Lower lobe of right lung (tissue), 2 donors: ENCODE results near the gene NPTXR. TPM values are rescaled to one million over a fixed set of nuclear protein-coding genes. Genes with fewer than 3 reads are reported as not detected.

Experiments used
- ATAC-seq, 2 donors: fragments of 200-7000 bp; cut with Tn5 transposase; one replicate each; pipeline ENCODE4 v1.9.1; 2020 to 2022; ENCODE audit warnings: mild to moderate bottlenecking in 2 of 2, moderate library complexity in 2 of 2
- DNase-seq: peaks from one replicate; pipeline ENCODE4 v3.0.0-alpha.2; 2020
- H3K27ac ChIP-seq: fragments of 200-600 bp; one replicate; pipeline ENCODE4 v1.8.0; 2022
- H3K27me3 ChIP-seq: fragments of 200-600 bp; one replicate; pipeline ENCODE4 v1.8.0; 2022; ENCODE audit warnings: low read depth
- H3K36me3 ChIP-seq: fragments of 200-600 bp; one replicate; pipeline ENCODE4 v1.8.0; 2022; ENCODE audit warnings: mild to moderate bottlenecking
- H3K4me1 ChIP-seq: fragments of 200-600 bp; one replicate; pipeline ENCODE4 v1.8.0; 2022
- H3K4me3 ChIP-seq: fragments of 200-600 bp; one replicate; pipeline ENCODE4 v1.8.0; 2022; ENCODE audit warnings: mild to moderate bottlenecking
- H3K9me3 ChIP-seq: fragments of 200-600 bp; one replicate; pipeline ENCODE4 v1.8.0; 2022
- CTCF ChIP-seq: fragments of 200-600 bp; IDR thresholded peaks from one replicate; pipeline ENCODE4 v1.8.0; 2022; ENCODE audit warnings: antibody characterized with exemption, mild to moderate bottlenecking
- intact Hi-C: fragments of 100-400 bp; cut with DNase I; formaldehyde crosslinking; loops from one replicate; pipeline ENCODE4 v1.11.0; 2022
- total RNA-seq: library from RNA; stranded (reverse); fragmentation: NEBNext Ultra II Directional; extraction: Animal tissue kit (Norgen Biotek cat#: 25700); gene quantifications from one replicate; pipeline ENCODE4 v1.2.1, GENCODE V29; 2021
- donor health status: DM: no; HTN: yes; CAD: no; lungs with severe emphysema.

The NPTXR gene
- total RNA-seq, 1 donor from 2014 or later, result 5.1 TPM

- no peak for ATAC-seq
- peaks cover 35% of the 10 kb centered on the region for H3K27me3 ChIP-seq
- intact Hi-C loops, result no loop called here
- no peaks in the 10 kb centered on the region for H3K9me3 ChIP-seq
- no peak overlapping the region for H3K4me3 ChIP-seq
- H3K4me1 ChIP-seq, result peaks cover 12% of the 10 kb centered on the region
- no peaks in the 10 kb centered on the region for H3K36me3 ChIP-seq
- no peak overlapping the region for H3K27ac ChIP-seq
- no peak for DNase-seq
- no peak for TF ChIP-seq CTCF
These were observed 2.2 kb downstream of the NPTXR start for GRCh38 chr22:38841635-38842034.

- ATAC-seq, result no peak
- no peak for DNase-seq
- Histone ChIP-seq H3K9me3 (no peaks in the 10 kb centered on the region), H3K4me3 (no peak overlapping the region), H3K27ac (no peak overlapping the region), H3K4me1 (peaks cover 12% of the 10 kb centered on the region), H3K27me3 (peaks cover 35% of the 10 kb centered on the region), H3K36me3 (no peaks in the 10 kb centered on the region)
- intact Hi-C loops, result no loop called here
- TF ChIP-seq CTCF, result no peak
These were observed 2.6 kb downstream of the NPTXR start for GRCh38 chr22:38841211-38841610.

- no peak for ATAC-seq
- no peak overlapping the region for H3K4me3 ChIP-seq
- intact Hi-C loops, result no loop called here
- peaks cover 12% of the 10 kb centered on the region for H3K4me1 ChIP-seq
- no peaks in the 10 kb centered on the region for H3K9me3 ChIP-seq
- no peaks in the 10 kb centered on the region for H3K36me3 ChIP-seq
- no peak for DNase-seq
- no peak overlapping the region for H3K27ac ChIP-seq
- TF ChIP-seq CTCF, result no peak
- peaks cover 35% of the 10 kb centered on the region for H3K27me3 ChIP-seq
These were observed 3.7 kb downstream of the NPTXR start for GRCh38 chr22:38840129-38840528.

DNA sequence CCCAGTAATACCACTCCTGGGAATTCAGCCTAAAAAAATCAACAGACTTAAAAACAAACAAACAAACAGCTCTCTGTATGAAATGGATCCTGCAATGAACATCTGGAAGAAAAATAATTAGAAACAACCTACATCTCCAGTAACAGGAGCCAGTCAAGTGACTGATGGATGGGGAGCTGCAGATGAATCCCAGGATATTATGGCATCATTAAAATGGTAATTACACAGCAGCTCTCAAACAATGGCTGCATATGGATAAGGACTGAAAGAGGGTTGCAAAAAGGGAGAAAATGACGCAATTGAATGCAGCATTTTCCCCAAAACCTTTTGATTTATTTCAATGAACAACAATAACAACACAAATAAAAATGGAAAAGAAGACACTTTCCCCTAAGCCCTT, 4.1 kb downstream of the NPTXR start:
- no peak overlapping the region for H3K4me3 ChIP-seq
- intact Hi-C loops, result no loop called here
- H3K36me3 ChIP-seq, result no peaks in the 10 kb centered on the region
- DNase-seq (no peak), ATAC-seq (no peak)
- peaks cover 34% of the 10 kb centered on the region for H3K27me3 ChIP-seq
- peaks cover 12% of the 10 kb centered on the region for H3K4me1 ChIP-seq
- no peak for TF ChIP-seq CTCF
- H3K9me3 ChIP-seq, result no peaks in the 10 kb centered on the region
- H3K27ac ChIP-seq, result no peak overlapping the region

- Histone ChIP-seq H3K27ac (no peak overlapping the region), H3K36me3 (no peaks in the 10 kb centered on the region), H3K4me1 (peaks cover 2% of the 10 kb centered on the region), H3K9me3 (no peaks in the 10 kb centered on the region), H3K4me3 (no peak overlapping the region), H3K27me3 (peaks cover 23% of the 10 kb centered on the region)
- TF ChIP-seq CTCF, result no peak
- intact Hi-C loops, result no loop called here
- ATAC-seq (no peak), DNase-seq (no peak)
These were observed 6.4 kb downstream of the NPTXR start for GRCh38 chr22:38837414-38837928.

GRCh38 chr22:38835888-38836301, 7.9 kb downstream of the NPTXR start:
- no peaks in the 10 kb centered on the region for H3K4me1 ChIP-seq
- DNase-seq, result no peak
- H3K36me3 ChIP-seq, result no peaks in the 10 kb centered on the region
- no peak for ATAC-seq
- H3K27ac ChIP-seq, result no peak overlapping the region
- intact Hi-C loops, result no loop called here
- no peaks in the 10 kb centered on the region for H3K9me3 ChIP-seq
- TF ChIP-seq CTCF, result no peak
- H3K27me3 ChIP-seq, result peaks cover 7% of the 10 kb centered on the region
- H3K4me3 ChIP-seq, result no peak overlapping the region
